ENCODE measurements around the gene TIAM2.

The TIAM2 gene

GRCh38 chr6:155187994-155188706, 193.0 kb downstream of the TIAM2 start:
- no peak for DNase-seq (ENCODE audit: low spot score)
- in situ Hi-C loops (cut with MboI; ENCODE audit: low pct_unique_long_range_greater_than_20kb, low sequenced_read_pairs, unreplicated experiment) = no loop called here
- TF ChIP-seq CTCF (IDR thresholded peaks at IDR 0.05; ENCODE audit: extremely low read depth, insufficient read depth, missing control alignments) = no peak

GRCh38 chr6:155188707-155189496, 193.8 kb downstream of the TIAM2 start:
- in situ Hi-C loops (cut with MboI; ENCODE audit: low pct_unique_long_range_greater_than_20kb, low sequenced_read_pairs, unreplicated experiment) = no loop called here
- no peak for DNase-seq (ENCODE audit: low spot score)
- TF ChIP-seq CTCF (IDR thresholded peaks at IDR 0.05; ENCODE audit: extremely low read depth, insufficient read depth, missing control alignments) = no peak

GRCh38 chr6:155190677-155191076, 195.6 kb downstream of the TIAM2 start:
- no peak for DNase-seq (ENCODE audit: low spot score)
- in situ Hi-C loops (cut with MboI; ENCODE audit: low pct_unique_long_range_greater_than_20kb, low sequenced_read_pairs, unreplicated experiment) = no loop called here
- TF ChIP-seq CTCF (IDR thresholded peaks at IDR 0.05; ENCODE audit: extremely low read depth, insufficient read depth, missing control alignments) = no peak

- in situ Hi-C loops (cut with MboI; ENCODE audit: low pct_unique_long_range_greater_than_20kb, low sequenced_read_pairs, unreplicated experiment) = no loop called here
- TF ChIP-seq CTCF (IDR thresholded peaks at IDR 0.05; ENCODE audit: extremely low read depth, insufficient read depth, missing control alignments) = no peak
- DNase-seq (ENCODE audit: low spot score) = no peak
Measured at GRCh38 chr6:155193526-155193925, 198.4 kb downstream of the TIAM2 start.

- no peak for TF ChIP-seq CTCF (IDR thresholded peaks at IDR 0.05; ENCODE audit: extremely low read depth, insufficient read depth, missing control alignments)
- DNase-seq (ENCODE audit: low spot score) = no peak
- in situ Hi-C loops (cut with MboI; ENCODE audit: low pct_unique_long_range_greater_than_20kb, low sequenced_read_pairs, unreplicated experiment) = no loop called here
Measured at GRCh38 chr6:155194399-155194798, 199.3 kb downstream of the TIAM2 start.

DNA sequence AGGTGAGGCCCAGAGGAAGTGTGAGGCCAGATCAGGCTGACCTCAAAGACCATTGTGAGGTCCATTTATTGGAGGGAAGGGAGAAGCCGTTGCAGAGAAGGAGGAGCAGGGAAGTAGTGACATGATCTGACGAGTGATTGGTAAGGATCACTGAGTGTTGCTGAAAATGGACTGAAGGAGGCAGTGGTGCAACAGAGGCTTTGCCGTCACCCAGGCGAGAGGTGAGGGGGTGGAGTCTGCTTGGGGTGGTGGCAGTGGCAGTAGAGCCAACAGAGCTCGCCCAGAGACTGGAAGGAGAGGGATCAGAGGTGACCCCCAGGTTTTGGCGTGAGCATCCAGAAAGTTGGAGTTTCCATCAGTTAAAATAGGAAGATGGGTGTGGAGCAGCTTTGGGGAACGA, 200.8 kb downstream of the TIAM2 start:
- DNase-seq (ENCODE audit: low spot score) = no peak
- in situ Hi-C loops (cut with MboI; ENCODE audit: low pct_unique_long_range_greater_than_20kb, low sequenced_read_pairs, unreplicated experiment) = no loop called here

More for the DNA sequence above, 200.8 kb downstream of the TIAM2 start:
- no peak for TF ChIP-seq CTCF (IDR thresholded peaks at IDR 0.05; ENCODE audit: extremely low read depth, insufficient read depth, missing control alignments)
